GM21381 (cell line): ENCODE data around the gene SLCO4C1.
A peak's percentile ranks its signal among the peaks of the same experiment; 100 is the strongest.
"Not testable (repeated sequence)": the region's sequence is repeated elsewhere in the genome, so short reads cannot be mapped to it uniquely, and the experiment has no call there.

ENCODE experiments used
- ATAC-seq: cut with Tn5 transposase; IDR thresholded peaks from one replicate; pipeline ENCODE4 v1.9.1; 2021; ENCODE audit warnings: mild to moderate bottlenecking, moderate library complexity; ENCODE audit not compliant: unreplicated experiment

Gene SLCO4C1

GRCh38 chr5:102296178-102296817, at the start of gene SLCO4C1:
SLCO4C1 (minus strand) TSS chr5:102296284; CDS start chr5:102296262, 22 bp downstream.
- peak; percentile 99 for ATAC-seq

- no peak for ATAC-seq
These were observed 45.7 kb upstream of the SLCO4C1 start for GRCh38 chr5:102341681-102342288.

GRCh38 chr5:102324714-102325113, 28.6 kb upstream of the SLCO4C1 start:
- no peak for ATAC-seq

GRCh38 chr5:102318801-102319200, 22.7 kb upstream of the SLCO4C1 start:
- ATAC-seq, result not testable (repeated sequence)

- ATAC-seq, result no peak
These were observed 18.2 kb upstream of the SLCO4C1 start for GRCh38 chr5:102314328-102314727.

- ATAC-seq, result no peak
These were observed 17.8 kb upstream of the SLCO4C1 start for GRCh38 chr5:102313912-102314311.

- no peak for ATAC-seq
These were observed 16.7 kb upstream of the SLCO4C1 start for GRCh38 chr5:102312586-102313370.

- ATAC-seq, result no peak
These were observed 13.5 kb upstream of the SLCO4C1 start for GRCh38 chr5:102309586-102309985.

GRCh38 chr5:102307232-102307631, 11.1 kb upstream of the SLCO4C1 start:
- ATAC-seq, result no peak

- no peak for ATAC-seq
These were observed 10.0 kb upstream of the SLCO4C1 start for GRCh38 chr5:102306121-102306520.

GRCh38 chr5:102295534-102296177, 428 bp downstream of the SLCO4C1 start:
- ATAC-seq, result peak; percentile 8

GRCh38 chr5:102294886-102295395, 1.1 kb downstream of the SLCO4C1 start:
- ATAC-seq, result no peak

GRCh38 chr5:102290004-102290403, 6.1 kb downstream of the SLCO4C1 start:
- ATAC-seq, result no peak

- no peak for ATAC-seq
These were observed 6.7 kb downstream of the SLCO4C1 start for GRCh38 chr5:102289251-102289899.

- ATAC-seq, result no peak
These were observed 7.5 kb downstream of the SLCO4C1 start for GRCh38 chr5:102288630-102289029.

- no peak for ATAC-seq
These were observed 9.6 kb downstream of the SLCO4C1 start for GRCh38 chr5:102286476-102286875.

GRCh38 chr5:102283102-102283797, 12.8 kb downstream of the SLCO4C1 start:
- ATAC-seq, result peak; percentile 57

GRCh38 chr5:102279711-102280110, 16.4 kb downstream of the SLCO4C1 start:
- ATAC-seq, result no peak

GRCh38 chr5:102278231-102278630, 17.9 kb downstream of the SLCO4C1 start:
- no peak for ATAC-seq

- no peak for ATAC-seq
These were observed 18.9 kb downstream of the SLCO4C1 start for GRCh38 chr5:102277144-102277543.
